Osteocyte (in vitro differentiated cells): Measurements from ENCODE around the gene KCNA4. TPM values are rescaled to one million over a fixed set of nuclear protein-coding genes. Genes with fewer than 3 reads are reported as not detected.
"Not testable (repeated sequence)": the region's sequence is repeated elsewhere in the genome, so short reads cannot be mapped to it uniquely, and the experiment has no call there.

ENCODE experiments used
- DNase-seq: peaks from one replicate; pipeline ENCODE4 v3.0.0; 2021; ENCODE audit warnings: mixed read lengths; ENCODE audit not compliant: unreplicated experiment; ENCODE audit errors: extremely low spot score
- H3K27ac Mint-ChIP-seq: one replicate; pipeline ENCODE4 v1.8.0; 2021; ENCODE audit warnings: mild to moderate bottlenecking, mixed read lengths; ENCODE audit not compliant: unreplicated experiment
- H3K27me3 Mint-ChIP-seq: one replicate; pipeline ENCODE4 v1.8.0; 2021; ENCODE audit warnings: mixed read lengths; ENCODE audit not compliant: unreplicated experiment
- H3K36me3 Mint-ChIP-seq: one replicate; pipeline ENCODE4 v1.8.0; 2021; ENCODE audit warnings: mixed read lengths; ENCODE audit not compliant: unreplicated experiment
- H3K4me1 Mint-ChIP-seq: one replicate; pipeline ENCODE4 v1.8.0; 2021; ENCODE audit warnings: mixed read lengths; ENCODE audit not compliant: unreplicated experiment
- H3K4me3 Mint-ChIP-seq: one replicate; pipeline ENCODE4 v1.8.0; 2021; ENCODE audit warnings: mild to moderate bottlenecking, moderate library complexity, mixed read lengths; ENCODE audit not compliant: unreplicated experiment
- H3K9me3 Mint-ChIP-seq: one replicate; pipeline ENCODE4 v1.8.0; 2021; ENCODE audit warnings: mixed read lengths; ENCODE audit not compliant: unreplicated experiment
- total RNA-seq: library from RNA; stranded (reverse); gene quantifications from 2 replicates; pipeline ENCODE4 v1.2.1, GENCODE V29; 2021
- TF ChIP-seq, protein P1 (sequence below): fragments of 200-600 bp; sonication (generic); IDR thresholded peaks from 2 replicates; pipeline ENCODE4 v1.5.0; 2021; ENCODE audit warnings: antibody characterized with exemption, mild to moderate bottlenecking, moderate library complexity

Gene KCNA4
- total RNA-seq, 1 donor from 2014 or later, result not detected

DNA sequence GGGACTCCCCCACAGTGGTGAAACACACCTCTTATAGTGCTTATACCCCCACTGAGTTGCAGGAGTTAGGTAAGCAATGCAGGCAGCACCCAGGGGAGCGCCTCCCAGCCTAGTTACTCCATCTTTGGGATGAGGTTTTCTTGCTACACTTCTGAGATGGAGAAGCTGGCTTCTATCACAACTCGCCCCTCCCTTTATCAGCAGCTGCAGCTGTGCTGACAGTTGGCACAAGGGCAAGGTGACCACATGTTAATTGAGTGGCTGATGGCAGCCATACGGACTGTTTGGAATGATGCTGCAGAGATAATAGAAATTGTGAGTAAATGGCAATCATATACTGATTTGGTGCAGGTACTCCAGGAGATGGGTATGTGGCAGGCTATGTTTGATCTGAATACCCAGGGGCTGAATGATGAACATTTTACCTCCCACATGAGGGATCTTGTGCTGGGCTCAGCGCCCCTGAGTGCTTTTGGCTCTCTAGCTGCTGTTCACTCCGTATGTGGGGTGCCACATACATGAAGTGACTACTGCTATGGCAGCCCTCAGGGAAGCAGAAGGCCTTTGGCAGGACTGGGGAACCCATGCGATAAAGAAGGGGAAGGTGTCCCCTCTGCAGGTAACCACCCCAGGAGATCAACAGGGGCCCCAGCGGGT, 29.2 kb upstream of the KCNA4 start:
- no peak overlapping the region for H3K4me3 Mint-ChIP-seq
- no peaks in the 10 kb centered on the region for H3K4me1 Mint-ChIP-seq
- DNase-seq, result no peak
- peaks cover 4% of the 10 kb centered on the region for H3K9me3 Mint-ChIP-seq
- no peak overlapping the region for H3K27ac Mint-ChIP-seq
- no peaks in the 10 kb centered on the region for H3K36me3 Mint-ChIP-seq
- TF ChIP-seq, protein P1, sequence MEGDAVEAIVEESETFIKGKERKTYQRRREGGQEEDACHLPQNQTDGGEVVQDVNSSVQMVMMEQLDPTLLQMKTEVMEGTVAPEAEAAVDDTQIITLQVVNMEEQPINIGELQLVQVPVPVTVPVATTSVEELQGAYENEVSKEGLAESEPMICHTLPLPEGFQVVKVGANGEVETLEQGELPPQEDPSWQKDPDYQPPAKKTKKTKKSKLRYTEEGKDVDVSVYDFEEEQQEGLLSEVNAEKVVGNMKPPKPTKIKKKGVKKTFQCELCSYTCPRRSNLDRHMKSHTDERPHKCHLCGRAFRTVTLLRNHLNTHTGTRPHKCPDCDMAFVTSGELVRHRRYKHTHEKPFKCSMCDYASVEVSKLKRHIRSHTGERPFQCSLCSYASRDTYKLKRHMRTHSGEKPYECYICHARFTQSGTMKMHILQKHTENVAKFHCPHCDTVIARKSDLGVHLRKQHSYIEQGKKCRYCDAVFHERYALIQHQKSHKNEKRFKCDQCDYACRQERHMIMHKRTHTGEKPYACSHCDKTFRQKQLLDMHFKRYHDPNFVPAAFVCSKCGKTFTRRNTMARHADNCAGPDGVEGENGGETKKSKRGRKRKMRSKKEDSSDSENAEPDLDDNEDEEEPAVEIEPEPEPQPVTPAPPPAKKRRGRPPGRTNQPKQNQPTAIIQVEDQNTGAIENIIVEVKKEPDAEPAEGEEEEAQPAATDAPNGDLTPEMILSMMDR, result no peak
- no peaks in the 10 kb centered on the region for H3K27me3 Mint-ChIP-seq

DNA sequence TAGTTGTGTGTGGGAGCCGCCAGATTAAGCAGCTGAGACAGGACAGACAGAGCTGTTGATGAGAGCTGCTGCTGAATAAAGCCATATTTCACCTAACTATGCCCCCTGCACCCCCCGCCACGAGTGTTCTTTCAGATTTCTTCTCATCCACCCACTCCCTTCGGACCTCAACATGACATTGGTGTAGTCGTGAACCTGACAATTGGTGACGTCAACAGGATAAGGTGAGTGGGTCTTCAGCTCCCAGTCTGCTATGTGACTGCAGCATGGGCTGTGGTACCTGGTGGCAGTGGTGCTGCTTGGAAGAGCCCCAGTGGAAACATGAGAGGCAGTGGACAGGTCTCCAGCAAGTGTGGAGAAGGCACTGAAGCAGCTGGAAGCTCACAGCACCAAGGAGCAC, 28.3 kb upstream of the KCNA4 start:
- H3K27ac Mint-ChIP-seq, result no peak overlapping the region
- H3K36me3 Mint-ChIP-seq, result no peaks in the 10 kb centered on the region
- H3K4me1 Mint-ChIP-seq, result no peaks in the 10 kb centered on the region
- TF ChIP-seq, protein P1, result no peak
- DNase-seq, result no peak
- peaks cover 8% of the 10 kb centered on the region for H3K9me3 Mint-ChIP-seq
- no peaks in the 10 kb centered on the region for H3K27me3 Mint-ChIP-seq
- H3K4me3 Mint-ChIP-seq, result no peak overlapping the region

DNA sequence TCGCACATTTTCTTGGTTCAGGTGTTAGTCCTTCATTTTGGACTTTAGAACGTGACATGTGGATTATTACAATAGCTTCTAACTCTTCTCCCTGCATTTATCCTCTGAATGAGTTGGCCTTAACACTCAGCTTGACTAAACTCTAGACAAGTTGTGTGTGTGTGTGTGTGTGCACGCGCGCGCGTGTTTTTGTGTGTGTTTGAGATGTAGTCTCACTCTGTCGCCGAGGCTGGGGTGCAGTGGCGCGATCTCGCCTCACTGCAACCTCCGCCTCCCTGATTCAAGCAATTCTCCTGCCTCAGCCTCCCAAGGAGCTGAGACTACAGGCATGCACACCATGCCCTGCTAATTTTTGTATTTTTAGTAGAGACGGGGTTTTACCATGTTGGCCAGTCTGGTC, 24.3 kb upstream of the KCNA4 start:
- TF ChIP-seq, protein P1, result no peak
- no peak overlapping the region for H3K4me3 Mint-ChIP-seq
- peaks cover 9% of the 10 kb centered on the region for H3K9me3 Mint-ChIP-seq
- H3K27me3 Mint-ChIP-seq, result no peaks in the 10 kb centered on the region
- H3K27ac Mint-ChIP-seq, result no peak overlapping the region
- no peaks in the 10 kb centered on the region for H3K4me1 Mint-ChIP-seq
- H3K36me3 Mint-ChIP-seq, result no peaks in the 10 kb centered on the region
- DNase-seq, result no peak

DNA sequence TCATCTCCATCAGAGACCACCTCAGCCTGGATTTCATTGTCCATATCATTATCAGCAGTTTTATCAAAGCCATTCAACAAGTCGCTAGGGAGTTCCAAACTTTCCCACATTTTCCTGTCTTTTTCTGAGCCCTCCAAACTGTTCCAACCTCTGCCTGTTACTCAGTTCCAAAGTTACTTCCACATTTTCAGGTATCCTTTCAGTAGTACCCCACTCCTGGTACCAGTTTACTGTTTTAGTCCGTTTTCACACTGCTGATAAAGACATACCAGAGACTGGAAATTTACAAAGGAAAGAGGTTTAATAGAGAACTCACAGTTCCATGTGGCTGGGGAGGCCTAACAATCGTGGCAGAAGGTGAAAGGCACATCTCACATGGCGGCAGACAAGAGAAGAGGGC, 17.9 kb upstream of the KCNA4 start:
- H3K9me3 Mint-ChIP-seq, H3K4me1 Mint-ChIP-seq, DNase-seq, H3K27me3 Mint-ChIP-seq, H3K4me3 Mint-ChIP-seq, H3K36me3 Mint-ChIP-seq, H3K27ac Mint-ChIP-seq: not testable (repeated sequence)

DNA sequence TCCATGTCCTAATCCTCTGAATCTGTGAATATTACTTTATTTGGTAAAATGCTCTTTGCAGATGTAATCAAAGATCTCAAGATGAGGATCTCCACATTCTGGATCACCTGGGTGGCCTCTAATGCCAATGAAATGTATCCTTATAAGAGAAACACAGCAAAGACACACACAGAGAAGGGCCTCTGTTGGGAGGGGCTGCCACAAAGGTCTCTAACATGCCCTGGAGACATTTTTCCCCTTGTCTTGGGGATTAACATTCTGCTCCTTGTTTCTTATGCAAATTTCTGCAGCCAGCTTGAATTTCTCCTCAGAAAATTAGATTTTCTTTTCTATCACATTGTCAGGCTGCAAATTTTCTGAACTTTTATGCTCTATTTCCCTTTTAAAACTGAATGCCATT, 17.3 kb upstream of the KCNA4 start:
- DNase-seq, H3K9me3 Mint-ChIP-seq, H3K4me3 Mint-ChIP-seq, H3K4me1 Mint-ChIP-seq, H3K27me3 Mint-ChIP-seq, H3K27ac Mint-ChIP-seq, H3K36me3 Mint-ChIP-seq: not testable (repeated sequence)

DNA sequence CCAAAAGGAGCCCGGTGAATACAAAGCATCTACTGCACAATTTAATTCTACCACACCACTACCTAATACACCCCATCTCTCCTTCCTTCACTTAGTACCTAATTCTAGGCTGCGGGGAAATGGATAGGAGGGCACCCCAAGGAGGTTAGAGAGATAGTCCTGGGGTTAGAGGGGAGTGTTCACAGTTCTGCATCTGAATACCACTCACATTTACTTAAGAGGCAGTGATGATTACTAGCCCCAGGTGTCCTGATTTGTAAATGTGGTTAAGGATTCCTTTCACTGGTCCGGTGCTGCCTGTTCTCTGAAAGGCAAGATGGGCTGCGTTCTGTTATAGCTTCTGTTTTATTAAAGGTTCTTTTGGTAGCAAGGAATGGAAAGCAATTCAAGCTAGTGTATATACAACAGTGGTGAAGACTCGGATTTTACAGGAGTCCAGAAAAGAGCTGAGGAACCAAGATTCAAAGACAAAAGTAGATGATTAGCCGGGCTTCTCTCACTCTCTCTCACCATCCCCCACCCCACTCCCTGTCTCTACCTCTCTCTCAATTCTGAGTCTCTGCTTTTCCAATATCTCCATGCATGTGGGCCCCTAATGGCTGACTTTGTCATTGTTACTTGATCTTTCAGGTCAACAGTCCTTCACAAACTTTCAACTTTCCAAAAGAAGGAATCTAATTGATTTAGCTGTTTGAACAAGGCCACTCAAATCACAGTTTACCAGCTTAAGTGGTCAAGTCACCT, 8.7 kb upstream of the KCNA4 start:
- no peak for DNase-seq
- no peaks in the 10 kb centered on the region for H3K36me3 Mint-ChIP-seq
- TF ChIP-seq, protein P1, result no peak
- no peak overlapping the region for H3K4me3 Mint-ChIP-seq
- no peaks in the 10 kb centered on the region for H3K4me1 Mint-ChIP-seq
- peaks cover 7% of the 10 kb centered on the region for H3K27me3 Mint-ChIP-seq
- H3K27ac Mint-ChIP-seq, result no peak overlapping the region
- H3K9me3 Mint-ChIP-seq, result no peaks in the 10 kb centered on the region
